ENCODE data around the gene NFATC4. TPM values are rescaled to one million over a fixed set of nuclear protein-coding genes. Genes with fewer than 3 reads are reported as not detected.

NFATC4 gene
- total and polyA plus RNA-seq, 11 donors: 6.5 to 23.0 (median 12.5) TPM

DNA sequence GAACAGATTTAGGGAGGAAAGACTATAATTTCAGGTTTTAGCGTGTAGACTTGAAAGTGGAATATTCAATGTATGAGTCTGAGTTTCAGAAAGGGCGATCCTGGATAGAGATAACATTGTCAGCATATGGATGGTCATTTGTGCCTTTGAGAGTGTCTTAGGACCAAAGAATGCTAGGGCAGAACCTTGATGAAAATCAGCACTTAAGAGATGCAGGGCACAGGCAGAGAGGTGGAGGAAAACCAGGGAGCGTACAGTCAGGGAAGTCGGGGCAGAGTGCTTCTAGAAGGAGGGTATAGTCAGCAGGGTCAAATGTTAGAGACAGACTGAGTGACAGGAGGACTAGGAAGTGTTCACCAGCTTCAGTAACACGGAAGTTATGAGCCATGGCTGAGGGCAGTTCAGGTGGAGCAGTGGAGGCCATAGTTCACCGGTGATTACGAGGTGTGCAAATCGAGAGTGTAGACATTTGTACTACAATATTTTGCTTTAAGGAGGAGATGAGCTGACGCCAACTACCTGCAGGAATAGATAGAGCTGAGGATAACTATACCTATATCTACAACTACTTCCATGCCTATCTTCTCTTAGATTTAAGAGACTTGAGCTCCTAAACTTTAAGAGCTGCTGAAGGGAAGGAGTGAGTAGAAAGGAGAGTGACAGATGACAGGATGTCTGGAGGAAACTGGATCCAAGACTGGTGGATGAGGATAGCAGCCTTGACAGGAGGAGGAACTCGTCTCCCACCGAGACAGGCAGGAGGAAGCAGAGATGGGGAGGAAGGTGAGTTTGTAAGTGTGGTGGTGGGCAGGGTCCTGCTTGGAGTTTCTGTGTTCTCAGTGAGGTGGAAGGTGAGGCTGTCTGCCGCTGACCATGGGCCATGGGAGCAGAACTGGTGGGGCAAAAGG is 55.0 kb downstream of the NFATC4 start:
- 78 to 82% (median 81%) methylated on average over 12 of the region's 12 CpGs for WGBS, 4 donors
- intact Hi-C loops (cut with DNase I): no loop called here
- Histone ChIP-seq H3K4me3 (no peak overlapping the region), H3K27me3 (no peaks in the 10 kb centered on the region), H3K4me1 (peaks cover 0 to 34% (median 14%) of the 10 kb centered on the region in 12 donors), H3K36me3 (no peaks in the 10 kb centered on the region), H3K27ac (no peak overlapping the region), H3K9me3 (no peaks in the 10 kb centered on the region)
- ATAC-seq (no peak), DNase-seq (no peak)
- TF ChIP-seq, protein P1, sequence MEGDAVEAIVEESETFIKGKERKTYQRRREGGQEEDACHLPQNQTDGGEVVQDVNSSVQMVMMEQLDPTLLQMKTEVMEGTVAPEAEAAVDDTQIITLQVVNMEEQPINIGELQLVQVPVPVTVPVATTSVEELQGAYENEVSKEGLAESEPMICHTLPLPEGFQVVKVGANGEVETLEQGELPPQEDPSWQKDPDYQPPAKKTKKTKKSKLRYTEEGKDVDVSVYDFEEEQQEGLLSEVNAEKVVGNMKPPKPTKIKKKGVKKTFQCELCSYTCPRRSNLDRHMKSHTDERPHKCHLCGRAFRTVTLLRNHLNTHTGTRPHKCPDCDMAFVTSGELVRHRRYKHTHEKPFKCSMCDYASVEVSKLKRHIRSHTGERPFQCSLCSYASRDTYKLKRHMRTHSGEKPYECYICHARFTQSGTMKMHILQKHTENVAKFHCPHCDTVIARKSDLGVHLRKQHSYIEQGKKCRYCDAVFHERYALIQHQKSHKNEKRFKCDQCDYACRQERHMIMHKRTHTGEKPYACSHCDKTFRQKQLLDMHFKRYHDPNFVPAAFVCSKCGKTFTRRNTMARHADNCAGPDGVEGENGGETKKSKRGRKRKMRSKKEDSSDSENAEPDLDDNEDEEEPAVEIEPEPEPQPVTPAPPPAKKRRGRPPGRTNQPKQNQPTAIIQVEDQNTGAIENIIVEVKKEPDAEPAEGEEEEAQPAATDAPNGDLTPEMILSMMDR (IDR thresholded peaks at IDR 0.05): no peak
- TF ChIP-seq POLR2A (IDR thresholded peaks at IDR 0.05): no peak

DNA sequence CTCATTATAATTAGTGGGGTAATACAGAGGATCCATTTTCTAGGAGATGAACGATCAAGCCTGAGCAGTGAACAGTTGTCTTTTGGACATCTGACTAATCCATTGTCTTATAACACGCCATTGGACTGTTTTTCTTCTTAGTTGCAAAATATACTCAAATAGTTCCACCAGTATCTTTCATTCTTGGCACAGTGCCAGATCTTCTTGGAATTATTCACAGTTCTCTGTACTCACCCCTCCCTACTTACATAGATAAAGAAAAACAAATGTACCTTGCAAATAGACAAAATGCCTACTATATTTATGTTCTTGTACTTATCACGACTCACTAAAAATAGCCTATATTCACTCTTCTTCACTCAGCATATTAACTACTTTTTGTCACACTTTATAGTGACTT is 57.7 kb downstream of the NFATC4 start:
- Histone ChIP-seq H3K9me3 (no peaks in the 10 kb centered on the region), H3K36me3 (no peaks in the 10 kb centered on the region), H3K27me3 (no peaks in the 10 kb centered on the region), H3K27ac (peak overlapping the region in 8 of 12 donors; percentile 25 to 72 (median 60)), H3K4me3 (no peak overlapping the region), H3K4me1 (peaks cover 0 to 39% (median 22%) of the 10 kb centered on the region in 12 donors)
- TF ChIP-seq, protein P1 (IDR thresholded peaks at IDR 0.05): no peak
- TF ChIP-seq POLR2A (IDR thresholded peaks at IDR 0.05): no peak
- ATAC-seq (peak in 1 of 4 donors; percentile 3), DNase-seq (no peak)
- 20 to 31% (median 27%) methylated on average over 3 of the region's 3 CpGs for WGBS, 4 donors
- intact Hi-C loops (cut with DNase I): no loop called here

DNA sequence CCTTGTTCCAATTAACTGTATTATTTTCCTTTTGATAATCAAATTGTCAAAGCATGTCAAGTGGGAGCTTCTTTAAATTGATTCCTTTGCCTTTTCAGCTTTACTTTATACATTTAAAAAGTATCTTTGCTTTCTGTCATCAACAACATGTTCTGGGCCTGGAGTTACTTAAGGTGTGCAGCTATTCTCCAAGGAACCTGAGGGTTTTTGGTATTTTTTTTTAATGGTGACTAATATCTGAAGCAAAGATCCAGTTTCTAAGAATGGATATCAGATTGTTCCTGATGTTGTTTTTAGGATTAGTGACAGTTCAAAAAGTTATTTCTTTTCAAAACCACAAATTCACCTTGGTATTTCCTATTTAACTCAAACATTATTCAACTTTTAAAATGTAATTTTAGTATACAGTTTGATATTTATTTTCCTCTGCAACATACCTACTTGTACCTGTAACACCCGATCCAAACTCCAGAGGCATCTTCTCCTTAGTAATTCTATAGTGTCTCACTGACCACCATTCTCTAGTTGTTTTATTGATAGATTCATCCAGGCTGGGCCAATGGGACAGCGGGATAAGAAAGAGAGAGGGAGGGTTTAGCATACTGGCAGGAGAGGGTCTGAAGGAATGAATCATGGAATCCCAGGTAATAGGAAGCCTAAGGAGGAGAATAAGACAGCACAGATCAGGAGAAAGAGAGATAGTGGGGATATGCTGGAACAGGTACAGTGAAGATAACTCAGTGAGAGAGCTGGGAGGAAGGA is 58.3 kb downstream of the NFATC4 start:
- DNase-seq: no peak
- peaks cover under 1 to 45% (median 29%) of the 10 kb centered on the region in 12 donors for H3K4me1 ChIP-seq
- H3K36me3 ChIP-seq: peaks cover 0 to 3% (median 0%) of the 10 kb centered on the region in 9 donors
- peak overlapping the region in 2 of 12 donors; percentile 20 to 53 for H3K27ac ChIP-seq
- WGBS, 4 donors: 90 to 95% (median 93%) methylated on average over 2 of the region's 2 CpGs
- intact Hi-C loops (cut with DNase I): no loop called here
- TF ChIP-seq, protein P1 (IDR thresholded peaks at IDR 0.05): no peak
- TF ChIP-seq POLR2A (IDR thresholded peaks at IDR 0.05): no peak
- no peak overlapping the region for H3K4me3 ChIP-seq
- no peak for ATAC-seq
- no peaks in the 10 kb centered on the region for H3K27me3 ChIP-seq
- H3K9me3 ChIP-seq: no peaks in the 10 kb centered on the region
